AG04450 (cell line): Measurements from ENCODE around the gene CTAG2. TPM values are rescaled to one million over a fixed set of nuclear protein-coding genes. Genes with fewer than 3 reads are reported as not detected.

ENCODE experiments used
- polyA plus RNA-seq: library from polyadenylated mRNA; depleted of rRNA; stranded (reverse); fragments of >200 nt; gene quantifications from 2 replicates; pipeline ENCODE4 v1.2.3, GENCODE V29; 2011; rRNA removed
- small RNA-seq: library from RNA; depleted of rRNA; stranded (forward); fragments of <200 nt; gene quantifications from one replicate; pipeline ENCODE3, GENCODE V24; 2012; ENCODE audit warnings: low read depth; ENCODE audit not compliant: insufficient read length

CTAG2 gene
- polyA plus RNA-seq, 1 experiment = not detected

Small RNAs within 50 kb of the gene (small RNA-seq; reads per million reads assigned to genes)
- gene AC244090.1 (not detected), gene AC244107.2 (not detected)

Other genes starting within 250 kb of the CTAG2 start
- 25.7 and 36.6 TPM in 2 replicates for gene DNASE1L1, start 244.3 kb downstream of the CTAG2 start, polyA plus RNA-seq
- gene TAFAZZIN, start 242.0 kb downstream of the CTAG2 start, polyA plus RNA-seq = 13.0 and 15.3 TPM in 2 replicates
- gene ATP6AP1, start 224.9 kb downstream of the CTAG2 start, polyA plus RNA-seq = 65.0 and 79.7 TPM in 2 replicates
- gene GDI1, start 216.4 kb downstream of the CTAG2 start, polyA plus RNA-seq = 149 and 154 TPM in 2 replicates
- 69.0 and 79.5 TPM in 2 replicates for gene FAM50A, start 209.4 kb downstream of the CTAG2 start, polyA plus RNA-seq
- gene PLXNA3, start 195.3 kb downstream of the CTAG2 start, polyA plus RNA-seq = 20.5 and 28.1 TPM in 2 replicates
- gene LAGE3, start 174.3 kb downstream of the CTAG2 start, polyA plus RNA-seq = 9.3 and 13.2 TPM in 2 replicates
- gene UBL4A, start 167.0 kb downstream of the CTAG2 start, polyA plus RNA-seq = 17.4 and 20.5 TPM in 2 replicates
- gene SLC10A3, start 162.9 kb downstream of the CTAG2 start, polyA plus RNA-seq = 10.1 and 13.8 TPM in 2 replicates
- 15.5 and 19.5 TPM in 2 replicates for gene FAM3A, start 137.3 kb downstream of the CTAG2 start, polyA plus RNA-seq
- gene G6PD, start 106.7 kb downstream of the CTAG2 start, polyA plus RNA-seq = 172 and 244 TPM in 2 replicates
- 25.1 and 35.8 TPM in 2 replicates for gene IKBKG, start 106.0 kb downstream of the CTAG2 start, polyA plus RNA-seq
- gene CTAG1A, start 68.4 kb downstream of the CTAG2 start, polyA plus RNA-seq = not detected in 2 replicates
- not detected in 2 replicates for gene CTAG1B, start 34.3 kb downstream of the CTAG2 start, polyA plus RNA-seq
- gene GAB3, start 97.5 kb upstream of the CTAG2 start, polyA plus RNA-seq = 2.5 and 2.8 TPM in 2 replicates
- gene DKC1, start 109.3 kb upstream of the CTAG2 start, polyA plus RNA-seq = 41.5 and 50.5 TPM in 2 replicates
- 29.7 and 30.3 TPM in 2 replicates for gene MPP1, start 151.9 kb upstream of the CTAG2 start, polyA plus RNA-seq
- not detected in 2 replicates for gene SMIM9, start 181.1 kb upstream of the CTAG2 start, polyA plus RNA-seq
- gene F8A1, start 232.8 kb upstream of the CTAG2 start, polyA plus RNA-seq = 0.94 and 1.5 TPM in 2 replicates